GM12878 (cell line): ENCODE data around the gene LARGE1. TPM values are rescaled to one million over a fixed set of nuclear protein-coding genes. Genes with fewer than 3 reads are reported as not detected.

Experiments
- ATAC-seq: fragments of 200-7000 bp; cut with Tn5 transposase; 3 replicates; pipeline ENCODE4 v1.9.1; 2020; ENCODE audit warnings: mild to moderate bottlenecking, moderate library complexity
- BruUV-seq: library from RNA; stranded (reverse); fragments of 400-500 nt; replicated peaks from 2 replicates; lab custom pipeline; 2021; lab: Mats Ljungman, UMichigan
- CTCF ChIA-PET: fragments of 300-600 bp; sonication (Branson Sonifier 250); formaldehyde crosslinking; extraction: SDS; loops from one replicate; lab custom pipeline; 2021; ENCODE audit warnings: inconsistent platforms; lab: Yijun Ruan, JAX
- POLR2A ChIA-PET: fragments of 350-600 bp; formaldehyde crosslinking; extraction: SDS; loops from one replicate; lab custom pipeline; 2021; ENCODE audit warnings: inconsistent platforms; lab: Charles Lee
- RAD21 ChIA-PET: fragments of 300-600 bp; sonication (Branson Sonifier 250); formaldehyde crosslinking; loops from one replicate; lab custom pipeline; 2023; ENCODE audit warnings: antibody characterized with exemption; ENCODE audit not compliant: unreplicated experiment; lab: Charles Lee
- SMC1A ChIA-PET: fragments of 300-600 bp; sonication (Branson Sonifier 250); formaldehyde crosslinking; loops from one replicate; lab custom pipeline; 2023; ENCODE audit not compliant: unreplicated experiment, uncharacterized antibody; lab: Charles Lee
- DNase-seq: peaks from one replicate; pipeline ENCODE4 v3.0.0-alpha.2; 2011; ENCODE audit warnings: low read depth, low spot score
- FAIRE-seq: peaks from 3 replicates; lab custom pipeline; 2011; peaks lifted over from hg19 to GRCh38; lab: Jason Lieb, UNC
- H2AFZ ChIP-seq: 2 replicates; pipeline ENCODE4 v1.6.0; 2011; ENCODE audit warnings: low read depth, low read length, control low read depth; ENCODE audit not compliant: control insufficient read depth
- H3K27ac ChIP-seq: 2 replicates; pipeline ENCODE4 v1.5.1; 2011; ENCODE audit warnings: control low read depth; ENCODE audit not compliant: control insufficient read depth, insufficient read depth
- H3K27me3 ChIP-seq, 2 experiments: replicated peaks in 1 of 2; 2 replicates each; pipeline versions ENCODE4 v1.6.0 to v1.6.1; 2011; ENCODE audit warnings: low read length in 1 of 2; ENCODE audit not compliant: control insufficient read depth in 2 of 2, insufficient read depth in 2 of 2
- H3K36me3 ChIP-seq, 2 experiments: 2 replicates each; pipeline ENCODE4 v1.5.1; 2011; ENCODE audit warnings: low read length in 1 of 2; ENCODE audit not compliant: control insufficient read depth in 2 of 2, insufficient read depth in 2 of 2
- H3K4me1 ChIP-seq: 2 replicates; pipeline ENCODE4 v1.6.1; 2011; ENCODE audit warnings: mild to moderate bottlenecking, low read length, moderate library complexity, mixed read lengths; ENCODE audit not compliant: control insufficient read depth, insufficient read depth
- H3K4me2 ChIP-seq: 2 replicates; pipeline ENCODE4 v1.6.0; 2011; ENCODE audit warnings: control low read depth; ENCODE audit not compliant: control insufficient read depth, insufficient read depth
- H3K4me3 ChIP-seq: fragments of 200-600 bp; sonication (generic); 2 replicates; pipeline ENCODE4 v1.5.1; 2016
- H3K79me2 ChIP-seq: 2 replicates; pipeline ENCODE4 v1.6.0; 2011; ENCODE audit warnings: low read length; ENCODE audit not compliant: control insufficient read depth, insufficient read depth
- H3K9ac ChIP-seq: 2 replicates; pipeline ENCODE4 v1.8.0; 2011; ENCODE audit warnings: low read length, control low read depth, mixed read lengths; ENCODE audit not compliant: control insufficient read depth, insufficient read depth
- H3K9me3 ChIP-seq: replicated peaks from 3 replicates; pipeline ENCODE4 v1.5.1; 2011; ENCODE audit warnings: mild to moderate bottlenecking, low read length; ENCODE audit not compliant: control insufficient read depth, insufficient read depth
- H4K20me1 ChIP-seq: 2 replicates; pipeline ENCODE4 v1.6.0; 2011; ENCODE audit not compliant: control insufficient read depth, insufficient read depth
- CREB1 ChIP-seq: IDR thresholded peaks from 2 replicates; pipeline ENCODE4 v1.6.1; 2012; ENCODE audit warnings: low read depth, mild to moderate bottlenecking, inconsistent platforms
- DPF2 ChIP-seq: fragments of 450-650 bp; IDR thresholded peaks from 2 replicates; pipeline ENCODE4 v1.6.1; 2017; ENCODE audit warnings: mild to moderate bottlenecking
- E4F1 ChIP-seq: fragments of 450-650 bp; IDR thresholded peaks from 2 replicates; pipeline ENCODE4 v1.6.1; 2018; ENCODE audit warnings: borderline replicate concordance, mild to moderate bottlenecking; ENCODE audit not compliant: partially characterized antibody
- ETV6 ChIP-seq, 2 experiments: fragments of 450-650 bp in 1 of 2; IDR thresholded peaks in 1 of 2; conservative IDR thresholded peaks in 1 of 2; 2 replicates each; pipeline ENCODE4 v1.6.1; 2014; ENCODE audit warnings: antibody characterized with exemption in 1 of 2, borderline replicate concordance in 1 of 2, low read depth in 1 of 2, mild to moderate bottlenecking in 1 of 2, moderate library complexity in 1 of 2
- HCFC1 ChIP-seq: fragments of 150-350 bp; IDR thresholded peaks from 2 replicates; pipeline ENCODE4 v1.6.1; 2014; ENCODE audit warnings: low read length
- KAT2A ChIP-seq: conservative IDR thresholded peaks from 2 replicates; pipeline ENCODE4 v1.6.1; 2011; ENCODE audit warnings: low read depth, low read length; ENCODE audit not compliant: control insufficient read depth
- NBN ChIP-seq: fragments of 450-650 bp; IDR thresholded peaks from 2 replicates; pipeline ENCODE4 v1.6.1; 2016
- PBX3 ChIP-seq: IDR thresholded peaks from 2 replicates; pipeline ENCODE4 v1.6.1; 2011; ENCODE audit warnings: mild to moderate bottlenecking, low read depth, low read length, moderate library complexity; ENCODE audit not compliant: insufficient replicate concordance
- POLR2AphosphoS2 ChIP-seq: IDR thresholded peaks from 2 replicates; pipeline ENCODE4 v1.6.1; 2011; ENCODE audit warnings: low read depth, mild to moderate bottlenecking, low read length, improper control_type of control experiment, moderate library complexity
- POLR2AphosphoS5 ChIP-seq: IDR thresholded peaks from 2 replicates; pipeline ENCODE4 v1.6.1; 2011; ENCODE audit warnings: mild to moderate bottlenecking, low read length, inconsistent platforms
- RAD21 ChIP-seq: IDR thresholded peaks from 2 replicates; pipeline ENCODE4 v1.6.1; 2011; ENCODE audit warnings: mild to moderate bottlenecking, low read depth, low read length, moderate library complexity; ENCODE audit not compliant: insufficient read depth
- SREBF2 ChIP-seq: IDR thresholded peaks from 2 replicates; pipeline ENCODE4 v1.6.1; 2012; ENCODE audit warnings: mild to moderate bottlenecking, low read length
- TCF7 ChIP-seq: IDR thresholded peaks from 2 replicates; pipeline ENCODE4 v1.6.1; 2014; ENCODE audit warnings: antibody characterized with exemption, borderline replicate concordance
- ZNF24 ChIP-seq: fragments of 450-650 bp; IDR thresholded peaks from 2 replicates; pipeline ENCODE4 v1.6.1; 2017; ENCODE audit warnings: antibody characterized with exemption, mild to moderate bottlenecking
- WGBS: methylation state at CpG from one replicate; pipeline ENCODE4 v1.1.6; 2016; ENCODE audit warnings: low lambda C conversion rate; ENCODE audit not compliant: insufficient replicate concordance, insufficient coverage; ENCODE audit errors: missing lambda C conversion rate; 5-methylcytosine and 5-hydroxymethylcytosine counted together
- in situ Hi-C: fragments of 300-500 bp; cut with MboI; formaldehyde crosslinking; loops from 9 replicates; pipeline ENCODE4 v1.14.3; 2018; ENCODE audit warnings: mixed read lengths
- intact Hi-C: fragments of 100-400 bp; cut with micrococcal nuclease; formaldehyde crosslinking; loops from one replicate; pipeline ENCODE4 v1.14.2; 2022; ENCODE audit not compliant: unreplicated experiment
- polyA plus RNA-seq, 11 experiments: library from polyadenylated mRNA; depleted of rRNA in 4 of 11; unstranded in 6 of 11; stranded (reverse) in 5 of 11; fragments of >200 nt; fragmentation: Nextera tagmentation in 4 of 11; fragmentation: Illumina TruSeq in 1 of 11; extraction: Ambion mirVana in 4 of 11; extraction: Trizol in 1 of 11; gene quantifications; 1 replicate in 1 of 11; 2 replicates in 10 of 11; pipeline versions ENCODE4 v1.2.1 to v1.2.3, GENCODE V29; 2011 to 2016; ENCODE audit warnings: inconsistent platforms in 2 of 11, missing spikeins in 2 of 11, low read depth in 1 of 11
- total RNA-seq, 4 experiments: library from RNA; depleted of rRNA in 3 of 4; stranded (reverse); fragments of >200 nt in 3 of 4; fragmentation: Illumina TruSeq in 1 of 4; extraction: Trizol in 1 of 4; gene quantifications; 2 replicates each; pipeline versions ENCODE4 v1.2.1 to v1.2.3, GENCODE V29; 2013 to 2021
- TF ChIP-seq, protein P1 (sequence below): fragments of 450-650 bp; IDR thresholded peaks from 2 replicates; pipeline ENCODE4 v1.6.1; 2017; ENCODE audit warnings: mild to moderate bottlenecking, moderate library complexity

LARGE1 gene
- total and polyA plus RNA-seq, 10 of the 15 experiments (the other 5 are each of a cell fraction or from before 2014, with no cell fraction given), result 3.2 to 41.4 (median 17.3) TPM

- intact Hi-C loops, result loop anchor here (2.0 to 10.0 kb wide), 5 partner anchors 125 to 1238 kb away; no protein-coding TSS in a partner anchor
- SMC1A ChIA-PET, result interaction anchor here (0.7 to 2.4 kb wide), 10 partner anchors 13 to 649 kb away, joined by 3 to 24 read pairs (median 4); no protein-coding TSS in a partner anchor
- H3K9ac ChIP-seq, result peak overlapping the region; percentile 59
- FAIRE-seq, result peak; percentile 18
- CTCF ChIA-PET, result interaction anchor here (0.8 to 4.5 kb wide), 14 partner anchors 11 to 620 kb away, joined by 3 to 49 read pairs (median 4); no protein-coding TSS in a partner anchor
- no TSS peak for BruUV-seq
- H3K27ac ChIP-seq, result peak overlapping the region; percentile 45
- H3K79me2 ChIP-seq, result peaks cover 42% of the 10 kb centered on the region
- no peaks in the 10 kb centered on the region for H3K36me3 ChIP-seq
- peak overlapping the region; percentile 28; the same call in 1 of the 2 replicates for H2AFZ ChIP-seq
- RAD21 ChIA-PET, result interaction anchor here (0.8 to 3.2 kb wide), 11 partner anchors 23 to 647 kb away, joined by 3 to 22 read pairs (median 5); no protein-coding TSS in a partner anchor
- H3K4me3 ChIP-seq, result peak overlapping the region; percentile 67
- 2% methylated on average over 56 of the region's 57 CpGs for WGBS
- peak overlapping the region; percentile 87 for H3K4me2 ChIP-seq
- no peak for DNase-seq
- POLR2A ChIA-PET, result interaction anchor here (0.5 to 0.9 kb wide), 6 partner anchors 11 to 712 kb away, joined by 3 to 13 read pairs (median 4); no protein-coding TSS in a partner anchor
- ATAC-seq, result peak; percentile 54
- H3K4me1 ChIP-seq, result peaks cover 3% of the 10 kb centered on the region; the same call in 1 of the 2 replicates
- H3K27me3 ChIP-seq, result peaks cover 0 to 1% of the 10 kb centered on the region in 2 experiments; a peak in 2 of 4 replicates
- no peaks in the 10 kb centered on the region for H3K9me3 ChIP-seq
- no peaks in the 10 kb centered on the region for H4K20me1 ChIP-seq
- in situ Hi-C loops, result loop anchor here (5.0 to 10.0 kb wide), 4 partner anchors 345 to 1225 kb away; no protein-coding TSS in a partner anchor
- TF ChIP-seq KAT2A, result no peak
- no peak for TF ChIP-seq HCFC1
- TF ChIP-seq CREB1, result no peak
- peak; percentile 53; the same call in 1 of the 2 replicates for TF ChIP-seq DPF2
- no peak for TF ChIP-seq NBN
- no peak for TF ChIP-seq ZNF24
- TF ChIP-seq E4F1, result no peak
- no peak for TF ChIP-seq SREBF2
- TF ChIP-seq ETV6 (conservative IDR thresholded peaks at IDR 0.05 in 1 of 2, IDR thresholded peaks at IDR 0.05 in 1 of 2; ENCODE audit: borderline replicate concordance in 1 of 2, low read depth in 1 of 2), result no peak; a peak in 1 of 4 replicates
- TF ChIP-seq POLR2AphosphoS2, result no peak
- TF ChIP-seq, protein P1, sequence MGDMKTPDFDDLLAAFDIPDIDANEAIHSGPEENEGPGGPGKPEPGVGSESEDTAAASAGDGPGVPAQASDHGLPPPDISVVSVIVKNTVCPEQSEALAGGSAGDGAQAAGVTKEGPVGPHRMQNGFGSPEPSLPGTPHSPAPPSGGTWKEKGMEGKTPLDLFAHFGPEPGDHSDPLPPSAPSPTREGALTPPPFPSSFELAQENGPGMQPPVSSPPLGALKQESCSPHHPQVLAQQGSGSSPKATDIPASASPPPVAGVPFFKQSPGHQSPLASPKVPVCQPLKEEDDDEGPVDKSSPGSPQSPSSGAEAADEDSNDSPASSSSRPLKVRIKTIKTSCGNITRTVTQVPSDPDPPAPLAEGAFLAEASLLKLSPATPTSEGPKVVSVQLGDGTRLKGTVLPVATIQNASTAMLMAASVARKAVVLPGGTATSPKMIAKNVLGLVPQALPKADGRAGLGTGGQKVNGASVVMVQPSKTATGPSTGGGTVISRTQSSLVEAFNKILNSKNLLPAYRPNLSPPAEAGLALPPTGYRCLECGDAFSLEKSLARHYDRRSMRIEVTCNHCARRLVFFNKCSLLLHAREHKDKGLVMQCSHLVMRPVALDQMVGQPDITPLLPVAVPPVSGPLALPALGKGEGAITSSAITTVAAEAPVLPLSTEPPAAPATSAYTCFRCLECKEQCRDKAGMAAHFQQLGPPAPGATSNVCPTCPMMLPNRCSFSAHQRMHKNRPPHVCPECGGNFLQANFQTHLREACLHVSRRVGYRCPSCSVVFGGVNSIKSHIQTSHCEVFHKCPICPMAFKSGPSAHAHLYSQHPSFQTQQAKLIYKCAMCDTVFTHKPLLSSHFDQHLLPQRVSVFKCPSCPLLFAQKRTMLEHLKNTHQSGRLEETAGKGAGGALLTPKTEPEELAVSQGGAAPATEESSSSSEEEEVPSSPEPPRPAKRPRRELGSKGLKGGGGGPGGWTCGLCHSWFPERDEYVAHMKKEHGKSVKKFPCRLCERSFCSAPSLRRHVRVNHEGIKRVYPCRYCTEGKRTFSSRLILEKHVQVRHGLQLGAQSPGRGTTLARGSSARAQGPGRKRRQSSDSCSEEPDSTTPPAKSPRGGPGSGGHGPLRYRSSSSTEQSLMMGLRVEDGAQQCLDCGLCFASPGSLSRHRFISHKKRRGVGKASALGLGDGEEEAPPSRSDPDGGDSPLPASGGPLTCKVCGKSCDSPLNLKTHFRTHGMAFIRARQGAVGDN, result no peak
- TF ChIP-seq RAD21, result no peak
- no peak; the same call in 1 of the 2 replicates for TF ChIP-seq POLR2AphosphoS5
- TF ChIP-seq TCF7, result no peak
- no peak for TF ChIP-seq PBX3
Measured at GRCh38 chr22:33919391-33920196, 682 bp downstream of the LARGE1 start.
